Lung microvascular endothelial cell (primary cell): ENCODE results near the gene HIRIP3. TPM values are rescaled to one million over a fixed set of nuclear protein-coding genes. Genes with fewer than 3 reads are reported as not detected.
"Not testable (repeated sequence)": the region's sequence is repeated elsewhere in the genome, so short reads cannot be mapped to it uniquely, and the experiment has no call there.

Experiments
- DNase-seq, 2 donors: peaks; one replicate each; pipeline versions ENCODE4 v3.0.0 to v3.0.0-alpha.2; 2010; ENCODE audit warnings: low read depth in 2 of 2
- total RNA-seq: library from RNA; depleted of rRNA; stranded (reverse); fragments of >200 nt; gene quantifications from 2 replicates; pipeline ENCODE4 v1.2.1, GENCODE V29; 2014

HIRIP3 gene, protein sequence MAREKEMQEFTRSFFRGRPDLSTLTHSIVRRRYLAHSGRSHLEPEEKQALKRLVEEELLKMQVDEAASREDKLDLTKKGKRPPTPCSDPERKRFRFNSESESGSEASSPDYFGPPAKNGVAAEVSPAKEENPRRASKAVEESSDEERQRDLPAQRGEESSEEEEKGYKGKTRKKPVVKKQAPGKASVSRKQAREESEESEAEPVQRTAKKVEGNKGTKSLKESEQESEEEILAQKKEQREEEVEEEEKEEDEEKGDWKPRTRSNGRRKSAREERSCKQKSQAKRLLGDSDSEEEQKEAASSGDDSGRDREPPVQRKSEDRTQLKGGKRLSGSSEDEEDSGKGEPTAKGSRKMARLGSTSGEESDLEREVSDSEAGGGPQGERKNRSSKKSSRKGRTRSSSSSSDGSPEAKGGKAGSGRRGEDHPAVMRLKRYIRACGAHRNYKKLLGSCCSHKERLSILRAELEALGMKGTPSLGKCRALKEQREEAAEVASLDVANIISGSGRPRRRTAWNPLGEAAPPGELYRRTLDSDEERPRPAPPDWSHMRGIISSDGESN
- total RNA-seq: 3.6 and 4.1 TPM in 2 replicates

DNA sequence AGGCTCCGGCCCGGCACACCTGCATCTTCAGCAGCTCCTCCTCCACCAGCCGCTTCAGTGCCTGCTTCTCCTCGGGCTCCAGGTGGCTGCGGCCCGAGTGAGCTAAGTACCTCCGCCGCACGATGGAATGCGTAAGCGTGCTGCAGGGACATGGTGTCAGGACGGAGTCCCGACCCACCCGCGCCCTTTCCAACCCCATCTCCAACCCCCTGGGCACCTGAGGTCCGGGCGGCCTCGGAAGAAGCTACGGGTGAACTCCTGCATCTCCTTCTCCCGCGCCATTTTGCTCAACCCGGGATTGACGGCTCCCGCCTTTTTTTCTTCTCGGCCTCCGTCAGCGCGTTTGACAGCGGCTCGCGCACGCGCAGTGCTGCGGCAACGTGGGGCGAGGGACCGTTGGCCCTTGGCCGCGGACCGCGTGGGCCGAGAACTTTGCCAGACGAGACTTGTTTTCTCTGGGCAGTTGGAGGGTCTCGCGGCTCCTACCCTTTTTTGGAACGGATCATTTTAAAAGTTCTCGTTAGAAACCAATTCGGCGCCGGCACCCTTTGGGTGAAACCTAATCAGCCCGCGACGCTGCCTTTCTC, at the start of gene HIRIP3:
Gene HIRIP3, minus strand, starts transcription at position 294 of the 587 bp plus-strand sequence. Its CDS starts 12 bp downstream, at position 282.
- DNase-seq: peak; percentile 72 to 82

DNA sequence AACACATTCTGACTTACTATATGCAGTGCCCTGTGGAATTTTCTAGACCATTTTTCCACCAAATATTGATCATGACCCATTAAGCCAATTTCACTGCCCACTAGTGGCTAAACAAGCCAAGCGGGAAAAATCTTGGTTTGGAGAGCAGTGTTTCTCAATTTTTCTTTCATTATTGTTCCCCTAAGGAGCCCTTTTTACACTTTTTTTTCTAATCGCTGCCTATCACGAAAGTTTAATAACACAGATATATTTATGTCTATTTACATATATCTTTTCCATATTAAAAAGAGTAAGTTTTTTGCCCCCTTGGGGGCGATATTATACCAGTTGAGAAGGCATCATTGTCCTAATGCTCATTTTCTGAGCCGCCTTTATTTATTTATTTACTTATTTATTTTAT, 46.4 kb upstream of the HIRIP3 start:
- DNase-seq: peak; percentile 55 to 64

DNA sequence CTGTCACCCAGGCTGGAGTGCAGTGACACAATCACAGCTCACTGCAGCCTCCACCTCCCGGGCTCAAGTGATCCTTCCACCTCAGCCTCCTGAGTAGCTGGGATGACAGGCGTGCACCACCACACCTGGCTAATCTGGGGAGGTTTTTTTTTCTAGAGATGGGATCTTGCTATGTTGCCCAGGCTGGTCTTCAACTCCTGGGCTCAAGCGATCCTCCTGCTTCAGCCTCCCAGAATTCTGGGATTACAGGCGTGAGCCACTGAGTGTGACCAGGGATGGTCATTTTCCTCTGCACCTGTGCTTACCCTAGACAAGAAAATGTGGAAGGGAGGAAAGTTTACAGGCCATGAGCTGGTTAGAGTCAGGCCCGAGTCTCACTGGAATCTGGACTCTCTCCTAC, 45.3 kb upstream of the HIRIP3 start:
- DNase-seq: not testable (repeated sequence)

DNA sequence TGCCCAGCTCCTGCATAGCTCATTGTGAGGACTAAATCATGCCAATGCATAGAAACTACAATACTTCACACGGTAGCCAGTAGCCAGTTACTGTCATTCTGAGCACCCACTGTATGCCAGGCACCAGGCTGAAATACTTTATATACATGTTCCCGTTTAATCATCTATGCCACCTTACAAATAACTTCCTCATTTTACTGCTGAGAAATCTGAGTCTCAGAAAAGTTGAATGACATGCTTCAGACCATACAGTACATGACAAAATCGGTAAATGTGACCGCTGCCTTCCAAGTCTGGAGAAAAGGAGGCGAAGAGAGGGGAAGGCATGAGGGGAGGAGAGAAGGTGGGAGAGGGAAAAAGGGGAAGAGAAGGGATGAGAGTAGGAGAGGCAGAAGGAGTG, 44.8 kb upstream of the HIRIP3 start:
- no peak for DNase-seq

DNA sequence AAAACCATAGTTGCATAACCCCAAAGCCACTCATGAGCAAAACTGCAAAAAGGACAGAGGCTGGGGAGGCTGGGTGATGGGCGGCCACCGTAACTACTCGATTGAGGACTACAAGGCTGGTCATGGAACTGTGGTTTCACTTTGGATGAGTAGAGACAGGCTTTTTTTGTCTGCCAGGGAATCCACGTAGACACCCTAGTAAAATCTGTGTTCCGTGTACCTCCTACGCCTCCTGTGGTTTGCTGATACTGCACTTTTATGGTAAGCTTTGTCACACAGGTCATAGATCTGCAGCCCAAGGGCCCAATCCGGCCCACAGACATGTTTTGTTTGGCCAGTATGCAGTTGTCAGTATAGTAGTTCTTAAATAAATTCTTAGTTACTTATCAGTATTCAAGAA, 37.9 kb upstream of the HIRIP3 start:
- DNase-seq: no peak

DNA sequence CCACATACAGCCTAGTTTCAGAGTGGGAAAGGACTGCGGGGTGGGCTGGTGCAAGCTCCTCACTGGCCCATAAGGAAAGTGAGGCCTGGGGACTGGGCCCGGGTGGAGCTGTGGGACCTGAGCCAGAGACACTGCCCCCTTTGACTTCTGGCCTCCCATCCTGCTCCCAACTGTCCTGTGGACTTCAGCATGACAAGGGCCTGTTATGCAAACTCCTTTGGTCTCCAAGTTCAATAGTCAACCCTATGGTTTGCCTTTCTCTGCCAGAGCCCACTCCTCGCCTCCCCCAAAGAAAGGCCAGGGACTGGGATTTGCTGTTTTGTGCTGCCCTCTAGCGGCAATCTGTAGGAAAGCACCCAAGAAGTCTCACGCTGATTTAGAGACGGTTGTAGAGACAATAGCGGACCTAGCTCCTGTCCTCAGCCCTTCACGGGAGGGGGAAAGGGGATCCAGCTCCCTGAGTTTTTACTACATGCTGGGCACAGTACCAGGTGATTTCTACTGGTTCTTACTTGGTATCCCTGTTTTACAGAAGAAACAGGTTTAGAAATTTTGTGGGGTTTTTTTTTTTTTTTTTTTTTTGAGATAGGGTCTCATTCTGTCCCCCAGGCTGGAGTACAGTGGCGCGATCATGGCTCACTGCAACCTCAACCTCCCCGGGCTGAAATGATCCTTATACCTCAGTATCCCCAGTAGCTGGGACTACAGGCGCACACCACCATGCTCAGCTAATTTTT, 36.8 kb upstream of the HIRIP3 start:
- DNase-seq: peak; percentile 72 to 75

DNA sequence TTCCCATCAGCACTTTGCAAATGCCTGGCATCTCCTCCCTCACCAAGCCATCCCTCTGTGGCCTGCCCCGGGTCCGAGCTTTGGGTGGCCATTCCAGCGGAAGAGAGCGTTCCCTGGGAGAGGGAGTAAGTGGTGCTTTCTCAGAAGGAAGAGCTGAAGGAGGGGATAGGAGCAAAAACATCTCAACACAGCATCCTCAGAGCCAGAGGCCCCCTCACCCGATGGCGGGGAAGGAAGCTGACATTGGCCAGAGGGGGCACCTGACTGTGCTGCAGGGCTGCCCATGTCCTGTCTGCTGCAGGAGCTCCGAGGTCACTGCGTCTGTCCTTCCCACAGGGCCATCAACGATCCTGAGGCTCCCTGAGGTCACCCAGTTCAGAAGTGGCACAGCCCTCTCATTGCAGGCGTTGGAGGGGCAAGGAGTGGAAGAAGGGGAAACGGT, 36.1 kb upstream of the HIRIP3 start:
- no peak for DNase-seq

DNA sequence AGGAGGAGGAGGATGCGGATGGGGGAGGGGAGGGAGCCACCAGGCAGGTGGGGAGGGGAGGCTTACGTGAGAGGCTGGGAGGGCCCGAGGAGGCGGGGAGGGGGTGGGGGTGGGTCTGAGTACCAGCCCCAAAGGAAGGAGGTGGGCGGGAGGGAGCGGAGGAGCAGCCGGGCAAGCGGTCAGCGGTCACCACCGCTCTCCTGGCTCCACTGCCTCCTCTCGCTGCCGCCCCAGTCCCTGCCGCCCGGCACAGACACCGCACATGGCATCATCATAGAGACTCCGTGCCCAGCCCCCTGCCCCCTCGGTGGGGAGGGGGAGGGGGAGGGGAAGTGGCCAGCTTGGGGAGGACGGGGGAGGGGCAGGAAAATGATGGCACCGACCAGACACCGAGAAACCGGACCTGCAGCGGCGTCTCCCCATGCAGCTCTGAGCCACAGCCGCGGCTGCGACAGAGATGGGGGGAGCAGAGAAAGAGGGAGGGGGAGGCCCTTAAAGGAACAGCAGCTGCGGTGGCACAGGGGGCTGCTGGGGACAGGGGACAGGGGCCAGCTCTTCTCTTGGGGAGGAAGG, 35.5 kb upstream of the HIRIP3 start, which contains the start of gene TLCD3B:
Gene TLCD3B, minus strand, starts transcription at position 431 of the 573 bp plus-strand sequence. CDS start 744 bp downstream, outside the sequence.
- no peak for DNase-seq

DNA sequence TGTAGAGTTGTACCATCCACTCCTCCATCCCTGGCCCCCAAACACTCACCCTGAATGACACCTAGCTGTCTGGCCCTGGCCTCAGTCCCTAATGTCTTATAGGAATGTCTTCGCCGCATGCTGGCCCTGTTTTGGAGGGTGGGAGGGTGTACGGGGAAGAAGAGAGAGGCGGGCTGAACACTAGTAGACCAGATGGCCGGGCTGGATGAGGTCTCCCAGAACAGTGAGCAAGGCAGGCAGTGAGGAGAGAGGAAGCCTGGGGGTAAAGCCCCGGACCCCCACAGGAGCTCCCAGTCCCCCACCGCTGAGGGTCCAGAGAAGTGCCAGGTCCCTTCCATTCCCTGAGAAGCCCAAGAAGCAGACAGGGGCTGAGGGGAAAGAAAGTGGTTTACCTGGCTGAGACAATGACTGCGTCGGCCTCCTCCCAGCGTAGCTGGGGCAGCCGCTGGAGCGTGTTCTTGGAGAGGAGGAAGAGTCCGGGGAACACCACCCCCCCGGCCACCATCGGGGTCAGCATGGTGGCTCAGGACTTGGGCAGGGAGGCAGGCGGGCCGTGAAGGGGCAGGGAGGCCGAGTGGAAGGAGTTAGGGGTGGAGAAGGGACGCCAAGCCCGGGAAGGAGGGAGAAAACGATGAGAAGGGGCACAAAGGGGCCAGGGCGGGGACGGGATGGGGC, 34.7 kb upstream of the HIRIP3 start:
- DNase-seq: no peak

DNA sequence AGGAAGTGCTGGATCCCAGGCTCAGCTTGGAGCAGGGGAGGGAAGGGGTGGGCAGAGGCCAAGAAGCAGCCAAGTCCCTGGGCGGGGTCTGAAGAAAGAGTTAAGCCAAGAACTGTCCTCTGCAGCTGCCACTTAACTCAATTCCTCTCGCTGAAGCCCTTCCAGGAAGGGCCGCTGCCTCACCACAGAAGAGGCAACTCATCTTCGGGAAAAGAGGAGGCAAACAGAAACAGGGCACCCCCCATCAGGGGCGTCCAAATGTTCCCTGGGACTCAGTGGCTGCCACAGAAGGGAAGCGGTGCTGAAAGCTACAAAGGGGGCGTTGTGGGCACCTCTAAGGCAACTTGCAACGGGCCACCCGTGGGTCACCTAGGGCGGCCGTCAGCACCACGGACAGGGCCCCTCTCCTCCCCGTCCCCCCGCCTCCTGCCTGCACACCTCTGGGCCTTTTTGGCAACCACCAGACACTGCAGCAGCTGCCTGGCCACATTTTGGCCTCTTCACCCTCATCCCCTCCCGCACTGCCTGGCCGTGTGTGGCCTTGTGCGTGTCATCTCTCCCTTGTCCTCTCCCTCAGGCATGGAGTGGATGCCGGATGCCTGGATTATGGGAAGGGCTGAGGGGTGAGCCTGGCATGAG, 33.1 kb upstream of the HIRIP3 start:
- peak in 1 of 2 donors; percentile 14 for DNase-seq

DNA sequence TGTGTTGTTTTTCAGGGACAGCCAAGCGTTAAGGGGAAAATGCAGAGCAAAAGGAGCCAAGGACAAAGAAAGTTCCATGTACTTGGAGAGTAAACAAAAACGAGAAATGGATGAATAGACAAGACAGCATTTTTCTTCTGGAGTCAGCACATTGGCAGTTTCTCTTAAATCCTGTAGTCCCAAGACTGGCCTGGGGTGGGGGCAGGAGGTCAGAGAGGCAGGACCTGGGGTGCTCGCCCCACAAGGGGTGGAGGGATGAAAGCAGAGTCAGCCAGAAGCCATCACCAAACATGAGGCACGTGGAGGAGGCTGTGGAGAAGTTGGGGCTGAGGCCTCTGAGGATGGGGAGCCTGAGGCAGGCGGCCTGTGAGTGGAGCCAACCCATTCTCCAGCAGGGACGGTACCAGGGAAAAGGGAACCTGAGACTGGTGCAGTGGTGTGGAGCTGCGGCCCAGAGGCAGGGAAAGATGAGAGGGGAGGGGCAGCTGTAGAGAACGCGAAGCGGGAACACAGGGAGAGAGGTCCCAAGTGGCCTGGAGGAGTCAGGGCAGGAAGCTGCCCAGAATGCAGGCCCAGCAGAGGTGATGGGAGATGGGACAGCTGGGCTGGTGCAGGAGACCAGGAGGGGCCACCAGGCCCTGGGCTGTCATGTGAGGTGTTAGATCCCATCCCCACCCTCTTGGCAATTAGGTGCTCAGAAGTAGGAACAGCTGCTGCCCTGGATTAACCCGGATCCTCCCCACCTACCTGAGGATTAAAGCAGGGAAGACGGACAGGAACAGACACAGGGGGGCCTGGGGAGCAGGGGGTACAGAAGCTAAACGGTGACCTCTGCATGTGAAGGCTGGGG, 32.4 kb upstream of the HIRIP3 start:
- no peak for DNase-seq

DNA sequence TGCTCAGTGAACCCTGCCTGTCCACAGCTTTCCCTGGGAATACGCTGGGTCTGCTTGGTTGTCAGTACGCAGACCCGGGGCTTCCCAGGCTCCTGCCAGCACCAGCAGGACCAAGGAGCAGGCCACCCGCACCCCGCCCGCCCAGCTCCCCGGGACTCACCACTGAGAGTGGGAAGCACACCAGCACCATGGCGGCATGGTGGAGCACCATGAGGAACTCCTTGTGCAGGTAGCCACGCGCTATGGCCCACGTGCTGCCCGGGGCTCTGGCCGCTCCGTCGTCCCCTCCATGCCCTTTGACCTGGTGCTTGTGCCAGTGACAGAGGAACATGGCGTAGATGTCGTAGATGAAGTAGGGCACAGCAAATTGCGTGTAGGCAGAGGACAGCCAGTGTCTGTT, 31.0 kb upstream of the HIRIP3 start:
- DNase-seq: no peak

DNA sequence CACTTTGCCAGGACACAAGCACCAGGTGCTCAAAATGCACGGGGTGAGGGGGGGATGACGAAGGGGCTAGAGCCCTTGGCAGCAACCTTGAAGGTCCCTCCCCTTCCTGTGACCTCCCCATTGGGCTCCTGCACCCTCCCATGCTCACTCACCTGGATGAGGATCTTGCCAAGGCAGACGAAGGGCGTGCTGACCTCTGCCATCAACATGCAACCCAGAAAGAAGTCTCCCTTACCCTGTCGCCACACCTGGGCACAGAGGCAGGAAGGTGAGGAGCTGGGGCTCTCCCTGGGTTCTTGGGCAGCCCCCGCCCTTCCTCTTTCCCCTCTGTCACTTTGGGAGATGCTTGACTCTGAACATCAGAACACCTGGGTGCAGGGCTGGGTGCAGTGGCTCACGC, 30.2 kb upstream of the HIRIP3 start:
- DNase-seq: no peak

DNA sequence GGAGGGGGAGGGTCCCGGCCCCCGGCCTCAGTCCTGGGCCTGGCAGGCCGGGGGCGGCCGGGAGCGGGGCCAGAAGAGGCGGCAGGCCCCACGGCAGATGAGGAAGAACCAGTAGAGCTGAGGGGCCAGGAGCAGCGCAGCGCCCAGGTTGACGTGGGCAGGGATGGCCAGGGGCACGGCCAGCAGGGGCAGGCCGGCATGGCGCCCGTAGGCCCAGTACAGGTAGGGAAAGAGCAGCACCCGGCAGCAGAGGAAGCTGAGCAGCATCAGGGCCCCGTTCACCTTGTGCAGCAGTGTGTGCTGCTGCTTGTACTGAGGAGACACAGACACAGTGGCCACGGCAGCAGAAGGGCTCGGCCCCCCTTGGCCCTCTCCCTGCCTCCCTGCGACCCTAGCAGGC, 29.7 kb upstream of the HIRIP3 start:
- no peak for DNase-seq

DNA sequence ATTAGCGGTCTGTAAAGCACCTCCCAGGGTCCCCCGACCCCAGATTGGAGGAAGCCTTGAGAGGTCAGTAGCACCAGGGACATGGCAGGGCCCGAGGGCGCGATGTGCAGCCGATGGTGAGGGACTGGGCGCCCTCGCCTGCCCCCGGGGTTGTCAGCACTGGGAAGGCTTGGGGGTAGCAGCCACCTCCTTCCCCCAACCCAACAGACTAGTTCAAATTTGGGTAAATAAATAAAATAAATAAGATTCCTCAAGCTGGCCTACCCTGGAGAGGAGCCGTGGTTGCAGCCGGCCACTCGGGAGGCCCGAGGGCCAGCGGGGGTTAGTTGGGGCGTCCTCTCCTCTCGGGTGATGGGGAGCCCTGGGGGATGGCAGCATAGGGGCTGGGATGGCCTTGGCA, 29.0 kb upstream of the HIRIP3 start:
- DNase-seq: no peak

DNA sequence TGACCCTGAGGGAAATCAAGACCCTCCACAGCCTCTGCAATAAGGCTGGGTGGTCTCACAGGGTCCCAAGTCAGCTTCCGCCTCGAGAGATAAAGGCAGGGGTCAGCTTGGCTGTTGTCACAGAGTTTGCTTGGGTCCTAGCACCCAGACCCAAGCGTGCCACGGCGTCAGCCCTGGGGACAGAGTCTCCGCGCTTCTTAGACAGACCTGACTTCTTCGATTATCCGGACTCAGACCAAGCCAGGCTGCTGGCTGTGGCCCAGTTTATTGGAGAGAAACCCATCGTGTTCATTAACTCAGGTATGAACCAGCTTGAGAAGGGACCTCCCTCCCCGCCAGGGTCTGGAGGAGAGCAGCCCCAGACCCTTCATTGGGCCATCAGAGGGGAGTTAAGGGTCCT, 28.2 kb upstream of the HIRIP3 start:
- DNase-seq: no peak

DNA sequence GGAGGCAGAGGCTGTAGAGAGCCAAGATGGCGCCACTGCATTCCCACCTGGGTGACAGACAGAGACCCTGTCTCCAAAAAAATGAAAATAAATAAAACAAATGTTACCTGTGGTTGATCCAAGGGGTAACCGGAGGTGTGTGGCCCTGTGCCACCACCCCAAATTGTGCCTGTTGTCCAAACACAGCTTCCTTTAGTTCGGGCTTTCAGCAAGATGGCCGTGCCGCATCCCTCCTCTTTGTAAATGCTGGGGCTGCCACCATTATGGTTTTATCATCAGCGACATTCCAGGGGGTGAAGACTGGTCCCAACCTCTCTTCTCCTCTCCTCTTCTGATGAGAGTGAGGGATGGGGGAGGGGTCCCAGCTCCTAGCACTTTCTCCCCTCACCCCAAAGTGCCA, 27.5 kb upstream of the HIRIP3 start, which contains the start of gene C16orf92:
Gene C16orf92, plus strand, starts transcription at position 312 of the 400 bp plus-strand sequence. CDS start 143 bp downstream, outside the sequence.
- no peak for DNase-seq

DNA sequence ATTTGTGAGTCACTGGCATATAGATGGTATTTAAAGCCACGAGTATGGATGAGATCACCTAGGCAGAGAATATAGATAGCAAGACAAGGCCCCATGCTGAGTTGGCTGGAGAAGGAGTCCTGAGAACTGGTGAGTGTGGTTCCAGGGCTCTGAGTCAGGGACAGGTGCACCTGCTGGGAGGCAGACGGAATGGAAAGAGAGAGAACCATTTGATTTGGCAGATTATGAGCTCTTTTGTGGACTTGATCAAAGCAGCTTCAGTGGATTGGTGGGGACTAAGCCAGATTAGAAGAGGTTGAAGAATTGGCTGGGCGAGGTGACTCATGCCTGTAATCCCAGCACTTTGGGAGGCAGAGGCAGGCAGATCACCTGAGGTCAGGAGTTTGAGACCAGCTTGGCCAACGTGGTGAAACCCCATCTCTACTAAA, 23.3 kb upstream of the HIRIP3 start:
- DNase-seq: no peak

DNA sequence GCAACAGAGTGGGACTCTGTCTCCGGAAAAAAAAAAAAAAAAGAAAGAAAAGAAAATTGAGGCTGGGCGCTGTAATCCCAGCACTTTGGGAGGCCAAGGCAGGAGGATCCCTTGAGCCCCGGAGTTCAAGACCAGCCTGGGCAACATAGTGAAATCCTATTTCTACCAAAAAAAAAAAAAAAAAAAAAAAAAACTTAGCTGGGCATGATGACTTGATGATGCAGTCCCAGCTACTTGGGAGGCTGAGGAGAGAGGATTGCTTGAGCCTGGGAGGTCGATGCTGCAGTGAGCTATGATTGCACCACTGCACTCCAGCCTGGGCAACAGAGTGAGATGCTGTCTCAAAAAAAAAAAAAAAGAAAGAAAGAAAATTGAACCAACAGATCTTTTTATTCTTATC, 22.5 kb upstream of the HIRIP3 start:
- DNase-seq: not testable (repeated sequence)
